COLO829 (cell line): Measurements from ENCODE around the gene RBKS.
"Not testable (repeated sequence)": the region's sequence is repeated elsewhere in the genome, so short reads cannot be mapped to it uniquely, and the experiment has no call there.

Experiments used
- DNase-seq: peaks from one replicate; pipeline ENCODE4 v3.0.0; 2012; ENCODE audit warnings: low spot score

Gene RBKS

GRCh38 chr2:27906074-27906473, 15.9 kb upstream of the RBKS start:
- no peak for DNase-seq

DNA sequence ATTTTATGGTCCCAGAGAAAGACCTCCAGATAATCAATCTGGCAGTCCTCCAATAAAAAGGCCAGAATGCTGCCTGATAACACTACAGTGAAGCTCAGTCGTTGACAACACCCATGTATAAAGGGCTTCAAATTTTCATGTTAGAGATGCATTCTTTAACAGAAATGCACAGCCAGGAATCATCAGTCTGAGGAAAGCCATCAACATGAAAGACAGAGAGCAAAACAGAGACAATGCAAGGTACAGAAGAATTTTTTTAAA, 14.1 kb upstream of the RBKS start:
- DNase-seq = no peak

GRCh38 chr2:27903649-27904404, 13.6 kb upstream of the RBKS start:
- DNase-seq = no peak

DNA sequence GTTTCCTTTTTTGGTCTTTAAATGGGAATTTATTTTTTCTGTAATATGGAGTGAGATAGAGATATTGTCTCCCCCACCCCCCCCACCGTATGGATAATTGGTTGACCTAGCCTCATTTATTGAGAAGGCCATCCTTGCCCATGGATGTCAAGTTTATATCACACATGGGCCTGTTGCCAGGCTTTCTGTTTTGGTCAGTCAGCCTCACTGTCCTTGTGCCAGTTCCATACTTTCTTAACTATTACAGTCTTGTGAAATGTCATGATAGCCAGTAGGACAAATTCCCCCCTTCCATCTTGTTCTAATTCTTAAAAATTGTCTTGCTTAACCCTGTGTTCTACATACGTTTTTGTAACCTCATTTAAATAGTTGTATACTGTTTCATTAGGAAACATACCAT, 12.8 kb upstream of the RBKS start:
- no peak for DNase-seq

DNA sequence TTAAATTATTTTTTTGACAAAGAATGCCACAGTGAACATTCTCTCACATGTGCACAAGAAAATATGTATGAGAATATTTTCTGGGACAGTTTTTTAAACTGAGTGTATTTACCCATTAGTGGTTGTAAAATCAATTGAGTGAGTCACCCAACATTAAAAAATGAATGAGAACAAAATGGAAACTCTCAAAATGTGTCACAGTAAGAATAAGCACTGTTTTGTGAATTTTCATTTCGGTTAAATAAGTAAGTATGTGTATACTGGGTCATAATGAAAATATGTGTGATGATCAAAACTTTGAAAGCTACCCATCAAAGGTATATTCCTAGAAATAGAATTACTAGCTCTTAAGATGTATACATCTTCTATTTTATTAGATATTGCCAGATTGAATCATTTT, 11.9 kb upstream of the RBKS start:
- no peak for DNase-seq

- no peak for DNase-seq
Measured at GRCh38 chr2:27901234-27901633, 11.0 kb upstream of the RBKS start.

GRCh38 chr2:27897717-27898116, 7.5 kb upstream of the RBKS start:
- no peak for DNase-seq

DNA sequence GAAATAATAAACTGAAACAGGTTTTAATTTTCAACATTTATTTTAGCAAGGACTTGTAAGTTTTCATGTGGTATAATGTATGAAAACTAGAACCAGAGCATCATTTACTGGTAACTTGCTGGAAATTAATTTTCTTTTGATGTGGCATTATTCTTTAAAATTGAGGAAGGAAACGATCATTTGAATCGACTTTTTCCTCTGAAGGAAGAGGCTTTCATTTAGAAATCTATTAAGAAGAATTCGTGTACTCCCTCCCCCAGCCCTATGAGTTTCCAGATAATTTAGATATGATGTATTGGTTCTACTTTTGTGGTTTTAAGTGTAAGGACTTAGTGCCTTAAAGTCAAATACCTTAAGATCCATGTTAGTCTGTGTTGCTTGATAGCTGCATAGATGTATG, 2.8 kb upstream of the RBKS start:
- no peak for DNase-seq

GRCh38 chr2:27891673-27892105, 1.5 kb upstream of the RBKS start:
- no peak for DNase-seq

DNA sequence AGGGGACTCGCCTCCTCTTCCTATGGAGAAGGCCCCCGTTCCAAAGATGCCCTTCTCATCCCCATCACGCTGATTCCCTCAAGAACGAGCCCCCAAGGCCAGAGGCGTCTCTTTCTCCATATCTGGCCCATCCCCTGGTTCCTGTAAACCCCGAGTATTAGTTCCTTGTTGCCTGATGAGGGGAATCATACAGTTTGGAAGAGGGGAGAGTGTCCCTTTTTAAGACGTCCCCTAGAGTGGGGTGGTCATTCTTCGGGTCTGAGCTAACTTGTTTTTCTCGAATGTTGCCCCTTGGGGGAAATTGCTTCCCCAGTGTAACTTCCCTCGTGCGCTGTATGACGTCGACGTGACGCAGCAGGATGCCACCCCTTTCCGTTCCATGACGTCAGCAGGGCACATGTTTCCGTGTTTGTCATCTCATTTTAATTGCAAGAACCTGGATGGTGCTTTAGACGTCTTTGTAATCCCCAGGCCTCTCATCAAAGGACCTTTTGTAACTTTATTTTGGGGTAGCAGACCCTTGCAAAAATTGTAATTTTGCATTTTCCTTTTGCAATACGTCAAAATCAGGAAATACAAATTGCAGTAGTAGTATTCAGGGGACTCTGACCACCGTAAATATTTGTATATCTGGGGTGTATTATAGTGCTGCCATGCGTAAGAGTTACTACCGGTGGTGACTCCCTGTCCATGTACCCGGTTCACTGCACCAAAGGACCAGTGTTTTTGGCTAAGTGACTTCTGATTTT, 911 bp upstream of the RBKS start:
- peak; percentile 37 for DNase-seq

DNA sequence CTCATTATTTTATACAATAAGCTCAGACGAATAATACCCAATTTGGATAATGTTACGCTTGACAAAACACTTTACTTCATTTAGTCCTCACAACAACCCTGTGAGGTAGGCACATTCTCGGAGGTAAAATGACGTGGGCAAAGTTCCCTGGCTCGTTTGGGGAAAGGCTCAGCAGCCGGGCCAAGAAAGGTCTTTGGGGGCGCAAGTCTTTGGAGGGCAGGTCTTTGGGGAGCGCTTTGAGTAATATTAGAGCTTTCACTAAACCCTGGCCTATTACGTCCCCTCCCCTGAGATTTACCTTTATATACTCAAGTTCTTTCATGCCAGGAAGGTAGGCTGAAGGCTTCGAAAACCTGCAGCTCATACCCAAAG, 427 bp downstream of the RBKS start:
- DNase-seq = no peak

DNA sequence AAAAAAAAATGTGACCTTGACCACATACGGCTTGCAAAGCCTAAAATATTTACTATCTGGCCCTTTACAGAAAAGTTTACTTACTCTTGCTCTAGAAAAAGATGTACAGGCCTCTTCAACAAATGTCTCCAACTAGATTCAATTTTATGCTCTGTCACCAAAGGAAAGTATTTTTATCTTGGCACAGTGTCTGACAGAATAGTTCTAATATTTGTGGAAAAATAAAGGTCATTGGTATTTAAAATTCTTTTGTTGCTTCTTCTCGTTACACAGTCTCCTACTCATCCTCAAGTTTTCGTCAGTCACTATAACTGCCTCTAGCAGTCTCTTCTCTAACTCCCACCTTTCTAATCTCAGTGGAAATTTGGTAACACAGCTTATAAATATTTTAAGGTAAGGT, 1.4 kb downstream of the RBKS start:
- DNase-seq = no peak

DNA sequence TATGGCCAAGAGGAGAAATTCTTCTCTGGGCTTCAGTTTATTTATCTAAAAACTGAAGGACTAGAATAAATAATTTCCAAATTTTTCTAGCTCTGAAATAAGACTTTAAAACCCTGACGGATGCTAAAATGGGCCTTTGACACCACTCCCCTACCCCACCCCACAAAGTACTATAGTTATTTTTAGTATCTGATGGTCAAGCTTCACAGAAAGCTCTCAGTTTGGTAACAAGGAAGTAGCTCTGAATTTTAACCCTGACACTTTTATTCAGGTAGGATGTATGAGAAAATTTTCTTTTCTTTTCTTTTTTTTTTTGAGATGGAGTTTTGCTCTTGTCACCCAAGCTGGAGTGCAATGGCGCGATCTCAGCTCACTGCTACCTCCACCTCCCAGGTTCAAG, 2.4 kb downstream of the RBKS start:
- no peak for DNase-seq

DNA sequence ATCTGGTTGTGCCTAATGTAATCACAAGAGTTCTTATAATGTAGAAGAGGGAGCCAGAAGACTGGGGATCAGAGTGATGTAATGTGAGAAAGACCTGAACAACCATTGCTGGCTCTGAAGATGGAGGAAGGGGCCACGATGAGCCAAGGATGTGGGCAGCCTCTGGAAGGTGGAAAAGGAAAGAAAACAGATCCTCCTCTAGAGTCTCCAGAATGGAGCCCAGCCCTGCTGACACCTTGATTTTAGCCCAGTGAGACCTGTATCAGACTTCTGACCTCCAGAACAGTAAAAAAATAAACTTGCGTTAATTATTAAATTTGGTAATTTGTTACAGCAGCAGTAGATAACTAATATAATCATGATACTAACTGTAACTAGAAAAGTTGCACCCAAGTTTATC, 3.1 kb downstream of the RBKS start:
- DNase-seq = no peak

GRCh38 chr2:27886322-27886721, 3.9 kb downstream of the RBKS start:
- DNase-seq = no peak

DNA sequence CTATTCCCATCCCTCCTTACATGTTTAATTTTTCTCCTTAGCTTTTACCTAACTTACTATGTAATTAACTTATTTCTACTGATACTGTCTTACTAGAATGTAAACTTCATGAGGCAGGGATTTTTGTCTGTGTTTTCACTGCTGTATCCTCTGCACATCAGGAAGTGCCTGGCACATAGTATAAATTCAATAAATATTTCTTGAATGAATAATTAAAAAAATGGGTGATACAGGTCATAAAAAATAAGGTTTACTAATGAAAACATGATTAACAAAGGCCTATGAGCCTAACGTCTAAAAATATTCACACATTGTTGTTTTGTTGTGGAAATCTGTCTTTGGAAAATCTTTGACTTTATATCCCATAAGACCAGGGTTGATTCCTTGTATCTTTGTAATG, 4.5 kb downstream of the RBKS start:
- no peak for DNase-seq

DNA sequence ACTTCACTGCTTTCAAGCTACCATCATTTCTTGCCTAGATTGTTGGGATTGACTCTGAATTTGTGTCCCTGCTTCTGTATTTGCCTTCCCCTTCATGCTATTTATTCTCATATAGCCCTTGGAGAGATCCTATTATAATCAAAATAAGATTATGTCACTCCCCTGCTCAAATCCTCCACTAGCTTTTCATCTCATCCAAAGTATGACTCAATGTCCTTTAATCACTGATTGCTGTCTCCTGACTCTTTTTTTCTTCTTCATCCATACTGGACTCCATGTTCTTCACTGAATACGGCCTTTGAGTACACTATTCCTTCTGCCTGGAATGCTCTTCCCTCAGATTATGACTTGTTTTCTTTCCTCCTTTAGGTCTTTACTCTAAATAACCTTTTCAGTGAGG, 5.0 kb downstream of the RBKS start:
- no peak for DNase-seq

GRCh38 chr2:27884601-27885000, 5.6 kb downstream of the RBKS start:
- DNase-seq = no peak

DNA sequence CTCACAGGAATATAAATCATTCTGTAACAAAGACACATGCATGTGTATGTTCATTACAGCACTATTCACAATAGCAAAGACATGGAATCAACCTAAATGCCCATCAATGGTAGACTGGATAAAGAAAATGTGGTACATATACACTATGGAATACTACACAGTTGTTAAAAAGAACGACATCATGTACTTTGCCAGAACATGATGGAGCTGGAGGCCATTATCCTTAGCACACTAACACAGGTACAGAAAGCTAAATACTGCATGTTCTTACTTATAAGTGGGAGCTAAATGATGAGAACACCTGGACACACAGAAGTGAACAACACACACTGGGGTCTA, 7.6 kb downstream of the RBKS start:
- not testable (repeated sequence) for DNase-seq

DNA sequence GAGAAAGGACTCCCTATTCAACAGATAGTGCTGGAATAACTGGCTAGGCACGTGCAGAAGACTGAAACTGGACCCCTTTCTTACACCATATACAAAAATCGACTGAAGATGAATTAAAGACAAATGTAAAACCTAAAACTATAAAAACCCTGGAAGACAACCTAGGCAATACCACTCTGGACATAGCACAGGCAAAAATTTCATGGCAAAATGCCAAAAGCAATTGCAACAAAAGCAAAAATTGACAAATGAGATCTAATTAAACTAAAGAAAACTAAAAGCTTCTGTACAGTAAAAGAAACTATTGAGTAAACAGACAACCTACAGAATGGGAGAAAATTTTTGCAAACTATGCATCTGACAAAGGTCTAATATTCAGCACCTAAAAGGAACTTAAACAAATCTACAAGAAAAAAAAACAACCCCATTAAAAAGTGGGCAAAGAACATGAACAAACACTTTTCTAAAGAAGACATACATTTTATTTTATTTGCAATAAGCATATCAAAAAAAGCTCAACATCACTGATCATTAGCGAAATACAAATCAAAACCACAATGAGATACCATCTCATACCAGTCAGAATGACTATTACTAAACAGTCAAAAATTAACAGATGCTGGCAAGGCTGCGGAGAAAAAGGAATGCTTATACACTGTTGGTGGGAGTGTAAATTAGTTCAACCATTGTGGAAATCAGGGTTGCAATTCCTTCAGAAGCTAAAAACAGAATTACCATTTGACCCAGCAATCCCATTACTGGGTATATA, 8.2 kb downstream of the RBKS start:
- not testable (repeated sequence) for DNase-seq

DNA sequence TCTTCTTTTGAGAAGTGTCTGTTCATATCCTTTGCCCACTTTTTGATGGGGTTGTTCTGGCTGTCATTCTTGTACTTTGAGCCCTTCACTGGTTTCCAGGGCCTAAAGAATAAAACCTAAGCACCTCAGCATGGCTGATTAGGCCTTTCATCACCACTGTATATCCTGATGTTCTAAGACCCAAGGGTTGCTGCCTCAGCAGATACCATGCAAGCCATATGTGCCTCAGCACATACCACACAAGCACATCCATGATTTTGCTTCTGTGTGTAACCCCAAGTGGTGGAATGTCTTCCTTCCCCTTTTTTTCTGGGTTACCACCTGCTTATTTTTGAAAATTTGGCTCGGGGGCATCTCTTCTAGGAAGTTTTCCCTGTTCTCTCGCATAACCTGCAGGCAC, 11.4 kb downstream of the RBKS start:
- DNase-seq = no peak

GRCh38 chr2:27875089-27875881, 14.9 kb downstream of the RBKS start:
- no peak for DNase-seq

GRCh38 chr2:27873091-27873490, 17.1 kb downstream of the RBKS start:
- DNase-seq = no peak
